T1000 (cell line): ENCODE data around the gene MSANTD4.
"Not testable (repeated sequence)": the region's sequence is repeated elsewhere in the genome, so short reads cannot be mapped to it uniquely, and the experiment has no call there.

Source experiments
- DNase-seq: peaks from one replicate; lab custom pipeline; 2025; ENCODE audit warnings: mixed read lengths; lab: John Stamatoyannopoulos, UW

Gene MSANTD4

GRCh38 chr11:106021967-106022794, at the start of gene MSANTD4:
Gene MSANTD4, minus strand, starts transcription at chr11:106022240. Its CDS starts 11,323 bp downstream, at chr11:106010917.
- DNase-seq = peak; percentile 92

DNA sequence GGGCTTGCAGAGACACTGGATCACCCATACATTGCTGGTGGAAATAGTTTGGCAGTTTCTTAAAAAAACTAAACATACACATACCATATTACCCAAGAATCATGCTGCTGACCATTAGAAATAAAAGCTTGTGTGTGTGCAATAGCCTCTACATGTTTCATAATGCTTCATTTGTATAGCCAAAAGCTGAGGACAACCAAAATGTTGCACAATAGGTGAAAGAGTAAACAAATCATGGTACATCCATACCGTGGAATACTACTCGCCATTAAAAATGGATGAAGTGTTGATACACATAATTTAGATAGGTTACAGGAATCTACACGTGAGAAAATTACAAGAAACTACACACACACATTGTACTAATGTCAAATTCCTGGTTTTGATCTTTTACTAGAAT, 48.6 kb upstream of the MSANTD4 start:
- DNase-seq = no peak

DNA sequence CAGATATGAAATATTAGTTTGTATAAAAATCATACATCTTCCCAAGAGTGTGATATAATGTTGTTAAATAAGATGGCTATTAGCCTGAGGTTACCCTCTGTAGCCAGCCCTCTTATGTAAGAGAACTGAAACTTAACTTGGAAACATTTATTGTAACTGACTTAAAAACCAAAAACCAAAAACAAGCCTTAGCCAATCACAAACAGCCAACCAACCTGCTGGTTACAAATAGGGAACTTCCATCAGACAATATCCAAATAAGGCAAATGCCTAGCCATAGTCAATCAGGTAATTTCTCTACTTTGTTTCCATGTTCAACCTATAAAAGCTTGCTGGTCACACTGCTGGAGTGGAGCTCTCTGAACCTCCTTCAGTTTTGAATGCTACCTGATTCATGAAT, 41.0 kb upstream of the MSANTD4 start:
- no peak for DNase-seq

- no peak for DNase-seq
Measured at GRCh38 chr11:106061954-106062949, 40.2 kb upstream of the MSANTD4 start.

DNA sequence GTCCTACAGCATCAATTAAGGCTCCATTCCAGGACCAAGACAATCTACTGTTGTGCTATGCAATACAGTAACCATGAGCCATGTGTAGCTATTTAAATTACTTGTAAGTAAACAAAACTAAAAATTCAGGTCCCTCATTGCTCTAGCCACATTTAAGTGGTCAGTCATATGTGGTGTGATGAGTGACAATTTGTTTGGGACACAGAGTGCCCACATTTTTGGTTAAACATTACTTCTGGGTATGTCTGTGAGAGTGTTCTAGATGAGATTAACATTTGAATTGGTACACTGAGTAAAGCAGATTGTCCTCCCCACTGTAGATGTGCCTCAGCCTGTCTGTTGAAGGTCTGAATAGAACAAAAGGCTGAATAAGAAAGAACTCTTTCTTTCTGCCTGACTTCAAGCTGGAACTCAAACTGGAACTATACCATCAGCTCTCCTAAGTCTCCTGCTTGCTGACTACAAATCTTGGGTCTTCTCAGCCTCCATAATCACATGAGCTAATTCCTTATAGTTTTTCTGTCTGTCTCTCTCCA, 39.3 kb upstream of the MSANTD4 start:
- DNase-seq = no peak

- DNase-seq = no peak
Measured at GRCh38 chr11:106059617-106060016, 37.6 kb upstream of the MSANTD4 start.

GRCh38 chr11:106058377-106058776, 36.3 kb upstream of the MSANTD4 start:
- not testable (repeated sequence) for DNase-seq

GRCh38 chr11:106051103-106051502, 29.1 kb upstream of the MSANTD4 start:
- no peak for DNase-seq

DNA sequence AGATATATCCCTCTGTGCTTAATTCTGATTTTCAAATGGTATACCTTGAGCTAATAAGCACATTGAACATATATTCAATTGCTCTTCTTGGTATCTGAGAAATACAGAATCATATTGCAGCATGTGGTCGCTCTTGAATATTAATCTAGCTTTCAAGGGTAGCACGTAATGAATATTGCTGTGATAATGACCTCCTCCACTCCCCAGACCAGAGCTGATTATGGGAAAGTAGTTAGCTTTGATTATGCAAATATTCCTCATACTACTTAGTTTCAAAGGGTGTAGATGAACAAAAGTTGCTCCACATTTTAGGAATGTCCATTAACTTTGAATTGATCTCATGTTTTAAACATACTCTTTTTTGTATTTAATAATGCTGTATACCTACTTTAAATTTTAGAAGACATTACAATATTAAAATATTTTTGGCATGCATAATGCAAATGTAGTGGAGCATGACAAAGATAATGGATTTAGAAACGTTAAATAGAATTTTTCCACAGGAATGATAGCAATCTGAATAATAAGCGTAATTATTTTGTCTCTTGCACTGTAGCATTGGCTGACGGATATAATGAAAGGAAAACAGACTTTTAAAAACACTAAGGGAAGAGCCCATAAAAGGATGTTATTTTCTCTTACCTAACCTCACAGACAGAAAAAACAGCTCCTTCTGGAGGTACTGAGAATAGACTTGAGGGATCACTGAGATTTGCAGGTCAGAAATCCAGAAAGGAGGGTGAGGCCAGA, 27.9 kb upstream of the MSANTD4 start:
- no peak for DNase-seq

- DNase-seq = no peak
Measured at GRCh38 chr11:106047631-106048030, 25.6 kb upstream of the MSANTD4 start.

- no peak for DNase-seq
Measured at GRCh38 chr11:106043540-106043939, 21.5 kb upstream of the MSANTD4 start.

GRCh38 chr11:106032861-106033260, 10.8 kb upstream of the MSANTD4 start:
- no peak for DNase-seq

- no peak for DNase-seq
Measured at GRCh38 chr11:106031936-106032335, 9.9 kb upstream of the MSANTD4 start.

GRCh38 chr11:106031202-106031810, 9.3 kb upstream of the MSANTD4 start:
- DNase-seq = no peak

DNA sequence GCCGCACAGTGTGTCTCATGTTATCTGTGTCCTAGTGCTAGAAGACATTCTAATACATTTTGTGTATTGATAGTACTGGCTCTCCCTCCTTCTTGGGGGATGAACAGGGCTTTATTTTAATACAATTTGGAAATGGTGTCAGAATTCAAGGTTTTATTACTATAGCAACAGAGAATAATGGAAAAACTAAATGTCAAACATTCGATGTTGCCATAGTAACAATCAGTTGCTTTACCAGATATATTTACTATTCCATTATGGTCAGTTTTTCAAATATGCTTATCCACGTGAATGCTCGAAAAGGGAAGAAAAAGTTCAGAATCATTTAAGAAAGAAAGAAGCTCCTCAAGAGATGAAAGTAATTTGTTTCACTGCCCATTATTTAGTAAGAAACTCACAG, 8.6 kb upstream of the MSANTD4 start:
- no peak for DNase-seq

GRCh38 chr11:106022795-106023275, 795 bp upstream of the MSANTD4 start:
- no peak for DNase-seq

- DNase-seq = no peak
Measured at GRCh38 chr11:106021181-106021966, 666 bp downstream of the MSANTD4 start.

DNA sequence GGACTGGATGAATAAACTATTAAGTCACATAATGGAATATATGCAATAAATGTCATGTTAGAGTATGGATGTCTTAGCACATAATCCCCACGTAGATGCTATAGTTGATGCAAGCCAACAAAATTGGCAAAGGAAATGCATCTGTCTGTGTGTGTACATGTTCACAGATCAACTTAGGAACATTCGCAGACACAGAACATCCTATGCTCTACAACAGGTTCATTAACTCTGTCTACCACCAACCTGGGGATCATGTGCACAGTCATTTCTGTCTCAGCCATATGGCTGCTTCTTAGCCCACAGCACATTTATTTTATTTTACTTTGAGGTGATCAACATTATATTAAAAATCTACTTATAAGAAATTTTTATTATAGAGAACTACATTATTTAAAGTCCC, 4.9 kb downstream of the MSANTD4 start:
- no peak for DNase-seq

DNA sequence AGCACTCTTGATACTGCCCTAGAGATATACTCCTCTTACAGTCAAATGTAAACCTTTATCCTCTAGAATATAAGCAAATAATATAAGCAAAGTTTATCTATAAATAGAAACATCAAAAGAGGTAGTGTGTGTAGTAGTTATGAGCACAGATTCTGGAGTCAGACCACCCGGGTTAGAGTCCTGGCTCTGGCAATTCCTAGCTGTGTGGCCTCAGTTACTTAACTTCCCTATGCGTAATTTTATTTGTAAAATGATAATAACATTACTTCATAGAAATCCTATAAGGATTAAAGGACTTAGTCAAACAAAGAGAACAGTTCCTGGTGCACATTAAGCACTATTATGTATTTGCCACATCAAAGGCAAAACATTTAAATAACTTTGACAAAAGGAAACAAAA, 7.0 kb downstream of the MSANTD4 start:
- no peak for DNase-seq

DNA sequence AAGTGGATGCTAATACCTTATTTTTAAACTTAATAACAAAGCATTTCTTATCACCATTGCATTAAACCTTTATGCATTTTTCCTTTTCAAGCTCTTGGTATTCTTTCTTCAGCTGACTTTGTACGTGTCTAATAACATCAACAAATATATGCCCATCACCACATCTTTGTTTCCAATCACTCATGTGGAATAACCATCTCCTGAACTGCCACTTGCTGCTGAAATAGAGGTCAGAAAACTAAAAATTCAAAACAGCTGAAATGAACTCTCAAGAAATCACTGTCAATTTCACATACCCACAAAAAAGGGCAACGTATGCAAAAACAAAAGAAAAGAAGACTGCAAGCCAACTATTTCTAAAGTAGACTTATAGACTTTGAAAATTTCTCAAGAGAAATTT, 7.4 kb downstream of the MSANTD4 start:
- DNase-seq = no peak
